IMR-90 (cell line): ENCODE results near the gene RRP9.
"Not testable (repeated sequence)": the region's sequence is repeated elsewhere in the genome, so short reads cannot be mapped to it uniquely, and the experiment has no call there.

ENCODE experiments used
- BHLHE40 ChIP-seq: fragments of 150-350 bp; IDR thresholded peaks from 2 replicates; pipeline ENCODE4 v1.6.1; 2016; ENCODE audit warnings: mild to moderate bottlenecking, low read depth, low read length
- CHD1 ChIP-seq: IDR thresholded peaks from 2 replicates; pipeline ENCODE4 v1.6.1; 2012; ENCODE audit warnings: low read depth, low read length, improper control_type of control experiment
- MAZ ChIP-seq: IDR thresholded peaks from 2 replicates; pipeline ENCODE4 v1.6.1; 2012; ENCODE audit warnings: low read depth, mild to moderate bottlenecking, low read length, improper control_type of control experiment, moderate library complexity, borderline replicate concordance
- NFE2L2 ChIP-seq: fragments of 150-350 bp; IDR thresholded peaks from 2 replicates; pipeline ENCODE4 v1.6.1; 2016; ENCODE audit warnings: low read depth, mild to moderate bottlenecking, low read length
- POLR2A ChIP-seq: IDR thresholded peaks from 2 replicates; pipeline ENCODE4 v1.6.1; 2012; ENCODE audit warnings: mild to moderate bottlenecking, low read depth, low read length
- SMC3 ChIP-seq: fragments of 150-350 bp; IDR thresholded peaks from 2 replicates; pipeline ENCODE4 v1.6.1; 2016; ENCODE audit warnings: low read depth, mild to moderate bottlenecking, antibody characterized with exemption, low read length, moderate library complexity
- TF ChIP-seq, protein P1 (sequence below): conservative IDR thresholded peaks from 2 replicates; pipeline ENCODE4 v1.5.1; 2012; ENCODE audit warnings: mild to moderate bottlenecking, low read depth, low read length, improper control_type of control experiment

DNA sequence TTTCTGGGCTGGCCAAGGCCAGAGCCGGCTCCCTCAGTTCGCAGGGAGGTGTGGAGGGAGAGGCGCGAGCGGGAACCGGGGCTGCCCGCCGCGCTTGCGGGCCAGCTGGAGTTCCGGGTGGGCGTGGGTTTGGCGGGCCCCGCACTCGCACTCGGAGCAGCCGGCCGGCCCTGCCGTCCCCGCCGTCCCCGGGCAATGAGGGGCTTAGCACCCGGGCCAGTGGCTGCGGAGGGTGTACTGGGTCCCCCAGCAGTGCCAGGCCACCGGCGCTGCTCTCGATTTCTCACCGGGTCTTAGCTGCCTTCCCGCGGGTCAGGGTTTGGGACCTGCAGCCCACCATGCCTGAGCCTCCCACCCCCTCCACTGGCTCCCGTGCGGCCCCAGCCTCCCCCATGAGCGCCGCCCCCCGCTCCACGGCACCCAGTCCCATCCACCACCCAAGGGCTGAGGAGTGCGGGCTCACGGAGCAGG lies 48.8 kb upstream of the RRP9 start:
- TF ChIP-seq, protein P1, sequence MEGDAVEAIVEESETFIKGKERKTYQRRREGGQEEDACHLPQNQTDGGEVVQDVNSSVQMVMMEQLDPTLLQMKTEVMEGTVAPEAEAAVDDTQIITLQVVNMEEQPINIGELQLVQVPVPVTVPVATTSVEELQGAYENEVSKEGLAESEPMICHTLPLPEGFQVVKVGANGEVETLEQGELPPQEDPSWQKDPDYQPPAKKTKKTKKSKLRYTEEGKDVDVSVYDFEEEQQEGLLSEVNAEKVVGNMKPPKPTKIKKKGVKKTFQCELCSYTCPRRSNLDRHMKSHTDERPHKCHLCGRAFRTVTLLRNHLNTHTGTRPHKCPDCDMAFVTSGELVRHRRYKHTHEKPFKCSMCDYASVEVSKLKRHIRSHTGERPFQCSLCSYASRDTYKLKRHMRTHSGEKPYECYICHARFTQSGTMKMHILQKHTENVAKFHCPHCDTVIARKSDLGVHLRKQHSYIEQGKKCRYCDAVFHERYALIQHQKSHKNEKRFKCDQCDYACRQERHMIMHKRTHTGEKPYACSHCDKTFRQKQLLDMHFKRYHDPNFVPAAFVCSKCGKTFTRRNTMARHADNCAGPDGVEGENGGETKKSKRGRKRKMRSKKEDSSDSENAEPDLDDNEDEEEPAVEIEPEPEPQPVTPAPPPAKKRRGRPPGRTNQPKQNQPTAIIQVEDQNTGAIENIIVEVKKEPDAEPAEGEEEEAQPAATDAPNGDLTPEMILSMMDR, result not testable (repeated sequence)
- TF ChIP-seq MAZ, BHLHE40, CHD1, POLR2A, NFE2L2, SMC3: not testable (repeated sequence)
